Activated CD4-positive, alpha-beta memory T cell treated with anti-CD3 and anti-CD28 coated beads for 36 hours (primary cell): ENCODE results near the gene CARD9. TPM values are rescaled to one million over a fixed set of nuclear protein-coding genes. Genes with fewer than 3 reads are reported as not detected.

Experiments
- CTCF ChIA-PET: fragments of 350-600 bp; sonication (Branson Sonifier 250); formaldehyde crosslinking; loops from one replicate; lab custom pipeline; 2021; ENCODE audit warnings: antibody characterized with exemption, inconsistent platforms; lab: Charles Lee
- POLR2A ChIA-PET: fragments of 350-600 bp; sonication (Branson Sonifier 250); formaldehyde crosslinking; loops from one replicate; lab custom pipeline; 2021; ENCODE audit warnings: antibody characterized with exemption; lab: Charles Lee
- DNase-seq: peaks from one replicate; pipeline ENCODE4 v3.0.0-alpha.2; 2020
- H3K27ac Mint-ChIP-seq: one replicate; pipeline ENCODE4 v1.8.0; 2021; ENCODE audit warnings: mixed read lengths
- H3K27me3 Mint-ChIP-seq: one replicate; pipeline ENCODE4 v1.8.0; 2021; ENCODE audit warnings: mixed read lengths
- H3K36me3 Mint-ChIP-seq: one replicate; pipeline ENCODE4 v1.8.0; 2021; ENCODE audit warnings: mixed read lengths
- H3K4me1 Mint-ChIP-seq: one replicate; pipeline ENCODE4 v1.8.0; 2021; ENCODE audit warnings: low read depth, mixed read lengths
- H3K4me3 Mint-ChIP-seq: one replicate; pipeline ENCODE4 v1.8.0; 2021; ENCODE audit warnings: mild to moderate bottlenecking, mixed read lengths
- H3K9me3 Mint-ChIP-seq: one replicate; pipeline ENCODE4 v1.8.0; 2021; ENCODE audit warnings: mixed read lengths
- intact Hi-C: fragments of 100-400 bp; cut with micrococcal nuclease; formaldehyde crosslinking; loops from one replicate; pipeline ENCODE4 v1.15.1; 2023
- total RNA-seq, 2 experiments: library from RNA; stranded (reverse); gene quantifications; one replicate each; pipeline ENCODE4 v1.2.3, GENCODE V29; 2021

CARD9 gene
- total RNA-seq, 2 experiments from 2014 or later = 1.4 to 2.4 TPM

- Mint-ChIP-seq H3K27ac (peak within 1 kb of the TSS; percentile 76), H3K36me3 (peaks cover 40% of the 10 kb centered on the region), H3K27me3 (no peaks in the 10 kb centered on the region), H3K4me1 (peaks cover 50% of the 10 kb centered on the region), H3K9me3 (no peaks in the 10 kb centered on the region), H3K4me3 (peak within 1 kb of the TSS; percentile 83)
- DNase-seq = peak; percentile 91
- ChIA-PET CTCF (interaction anchor here (0.7 to 2.5 kb wide), 11 partner anchors 8 to 140 kb away, joined by 3 to 19 read pairs (median 4); partner anchors contain the start of genes DNLZ, ENTR1 and PMPCA), POLR2A (interaction anchor here (0.7 to 1.8 kb wide), 3 partner anchors 9 to 37 kb away, joined by 3 to 7 read pairs (median 5); partner anchors contain the start of genes DNLZ, ENTR1 and PMPCA)
- intact Hi-C loops = loop anchor here (5.0 kb wide), 1 partner anchor 37 kb away; the partner anchor contains the start of gene INPP5E
Measured at GRCh38 chr9:136400038-136400834, 26.8 kb upstream of the CARD9 start, which contains the start of gene SNAPC4. TSS of gene SNAPC4 (minus strand) at chr9:136400170. CDS start at chr9:136398428, 1,742 bp downstream.

GRCh38 chr9:136399176-136400037 lies 25.9 kb upstream of the CARD9 start:
- peak; percentile 60 for DNase-seq
- intact Hi-C loops = loop anchor here (5.0 kb wide), 1 partner anchor 38 kb away; the partner anchor contains the start of gene INPP5E
- H3K4me1 Mint-ChIP-seq = peaks cover 42% of the 10 kb centered on the region
- peak overlapping the region; percentile 83 for H3K4me3 Mint-ChIP-seq
- no peaks in the 10 kb centered on the region for H3K27me3 Mint-ChIP-seq
- H3K36me3 Mint-ChIP-seq = peaks cover 40% of the 10 kb centered on the region
- no peaks in the 10 kb centered on the region for H3K9me3 Mint-ChIP-seq
- H3K27ac Mint-ChIP-seq = peak overlapping the region; percentile 76
- CTCF ChIA-PET = interaction anchor here (1.2 to 2.5 kb wide), 4 partner anchors 10 to 86 kb away, joined by 5 to 19 read pairs (median 10); partner anchors contain the start of genes DNLZ, ENTR1 and PMPCA
- POLR2A ChIA-PET = interaction anchor here (1.0 kb wide), 1 partner anchor 12 kb away, joined by 3 read pairs; no protein-coding TSS in a partner anchor

- peaks cover 41% of the 10 kb centered on the region for H3K36me3 Mint-ChIP-seq
- CTCF ChIA-PET = interaction anchor here (1.0 kb wide), 1 partner anchor 35 kb away, joined by 3 read pairs; the partner anchor contains the start of gene DNLZ
- POLR2A ChIA-PET = interaction anchor here (1.0 kb wide), 1 partner anchor 11 kb away, joined by 3 read pairs; no protein-coding TSS in a partner anchor
- H3K27me3 Mint-ChIP-seq = no peaks in the 10 kb centered on the region
- H3K9me3 Mint-ChIP-seq = no peaks in the 10 kb centered on the region
- H3K27ac Mint-ChIP-seq = no peak overlapping the region
- intact Hi-C loops = no loop called here
- no peak for DNase-seq
- H3K4me3 Mint-ChIP-seq = peak overlapping the region; percentile 83
- peaks cover 30% of the 10 kb centered on the region for H3K4me1 Mint-ChIP-seq
Measured at GRCh38 chr9:136398286-136398685, 24.8 kb upstream of the CARD9 start.

- POLR2A ChIA-PET = no interaction called here
- Mint-ChIP-seq H3K36me3 (peaks cover 40% of the 10 kb centered on the region), H3K4me1 (peaks cover 29% of the 10 kb centered on the region), H3K9me3 (no peaks in the 10 kb centered on the region), H3K27me3 (no peaks in the 10 kb centered on the region), H3K27ac (no peak overlapping the region), H3K4me3 (no peak overlapping the region)
- intact Hi-C loops = no loop called here
- CTCF ChIA-PET = interaction anchor here (1.0 kb wide), 1 partner anchor 34 kb away, joined by 3 read pairs; the partner anchor contains the start of gene DNLZ
- DNase-seq = no peak
Measured at GRCh38 chr9:136397643-136398042, 24.2 kb upstream of the CARD9 start.

GRCh38 chr9:136396219-136396515 lies 22.7 kb upstream of the CARD9 start:
- no peaks in the 10 kb centered on the region for H3K9me3 Mint-ChIP-seq
- no peak overlapping the region for H3K4me3 Mint-ChIP-seq
- H3K4me1 Mint-ChIP-seq = peaks cover 22% of the 10 kb centered on the region
- no peak for DNase-seq
- peaks cover 35% of the 10 kb centered on the region for H3K36me3 Mint-ChIP-seq
- H3K27me3 Mint-ChIP-seq = no peaks in the 10 kb centered on the region
- H3K27ac Mint-ChIP-seq = no peak overlapping the region
- ChIA-PET POLR2A (no interaction called here), CTCF (no interaction called here)
- intact Hi-C loops = no loop called here

GRCh38 chr9:136395345-136396218 lies 22.1 kb upstream of the CARD9 start:
- DNase-seq = no peak

GRCh38 chr9:136395020-136395340 lies 21.5 kb upstream of the CARD9 start:
- ChIA-PET POLR2A (no interaction called here), CTCF (interaction anchor here (0.9 kb wide), 1 partner anchor 32 kb away, joined by 3 read pairs; no protein-coding TSS in a partner anchor)
- Mint-ChIP-seq H3K9me3 (no peaks in the 10 kb centered on the region), H3K4me1 (peaks cover 17% of the 10 kb centered on the region), H3K27me3 (no peaks in the 10 kb centered on the region), H3K36me3 (peaks cover 35% of the 10 kb centered on the region), H3K27ac (no peak overlapping the region), H3K4me3 (no peak overlapping the region)
- intact Hi-C loops = no loop called here
- DNase-seq = no peak

More at GRCh38 chr9:136395345-136396218, 22.1 kb upstream of the CARD9 start:
- Mint-ChIP-seq H3K27me3 (no peaks in the 10 kb centered on the region), H3K36me3 (peaks cover 35% of the 10 kb centered on the region), H3K9me3 (no peaks in the 10 kb centered on the region), H3K4me3 (no peak overlapping the region), H3K27ac (no peak overlapping the region), H3K4me1 (peaks cover 19% of the 10 kb centered on the region)
- intact Hi-C loops = no loop called here
- ChIA-PET POLR2A (no interaction called here), CTCF (interaction anchor here (0.9 kb wide), 1 partner anchor 33 kb away, joined by 3 read pairs; no protein-coding TSS in a partner anchor)

- Mint-ChIP-seq H3K27me3 (no peaks in the 10 kb centered on the region), H3K4me3 (no peak overlapping the region), H3K9me3 (no peaks in the 10 kb centered on the region), H3K4me1 (peaks cover 17% of the 10 kb centered on the region), H3K27ac (no peak overlapping the region), H3K36me3 (peaks cover 37% of the 10 kb centered on the region)
- CTCF ChIA-PET = interaction anchor here (0.6 kb wide), 1 partner anchor 32 kb away, joined by 3 read pairs; no protein-coding TSS in a partner anchor
- POLR2A ChIA-PET = no interaction called here
- intact Hi-C loops = no loop called here
- DNase-seq = no peak
Measured at GRCh38 chr9:136394312-136395019, 21.0 kb upstream of the CARD9 start.

- intact Hi-C loops = no loop called here
- Mint-ChIP-seq H3K27ac (no peak overlapping the region), H3K36me3 (peaks cover 36% of the 10 kb centered on the region), H3K4me3 (no peak overlapping the region), H3K4me1 (peaks cover 9% of the 10 kb centered on the region), H3K9me3 (no peaks in the 10 kb centered on the region), H3K27me3 (no peaks in the 10 kb centered on the region)
- CTCF ChIA-PET = interaction anchor here (0.6 kb wide), 1 partner anchor 31 kb away, joined by 3 read pairs; no protein-coding TSS in a partner anchor
- no peak for DNase-seq
- POLR2A ChIA-PET = no interaction called here
Measured at GRCh38 chr9:136393531-136393930, 20.1 kb upstream of the CARD9 start.

GRCh38 chr9:136392538-136393449 lies 19.3 kb upstream of the CARD9 start:
- Mint-ChIP-seq H3K4me3 (no peak overlapping the region), H3K9me3 (no peaks in the 10 kb centered on the region), H3K4me1 (peaks cover 3% of the 10 kb centered on the region), H3K27ac (no peak overlapping the region), H3K27me3 (no peaks in the 10 kb centered on the region), H3K36me3 (peaks cover 34% of the 10 kb centered on the region)
- POLR2A ChIA-PET = no interaction called here
- no peak for DNase-seq
- CTCF ChIA-PET = interaction anchor here (1.4 to 1.7 kb wide), 2 partner anchors 8 to 30 kb away, joined by 3 to 4 read pairs; partner anchors contain the start of gene DNLZ
- intact Hi-C loops = no loop called here
